Natural killer cell (primary cell): ENCODE results near the gene ADAMTS7. TPM values are rescaled to one million over a fixed set of nuclear protein-coding genes. Genes with fewer than 3 reads are reported as not detected.
"Not testable (repeated sequence)": the region's sequence is repeated elsewhere in the genome, so short reads cannot be mapped to it uniquely, and the experiment has no call there.

Source experiments
- ATAC-seq, 3 donors: fragments of 150-1000 bp in 2 of 3; fragments of 200-7000 bp in 1 of 3; cut with Tn5 transposase; 1 replicate in 1 of 3; 2 replicates in 2 of 3; pipeline ENCODE4 v1.10.0; 2021; ENCODE audit warnings: mild to moderate bottlenecking in 2 of 3, moderate library complexity in 2 of 3
- DNase-seq, 2 donors: peaks; one replicate each; pipeline versions ENCODE4 v3.0.0 to v3.0.0-alpha.2; 2013 to 2021; ENCODE audit warnings: mixed read lengths in 1 of 2
- H3K27ac ChIP-seq: one replicate; pipeline ENCODE4 v1.5.1; 2013; ENCODE audit warnings: mild to moderate bottlenecking, low read length
- H3K27me3 ChIP-seq: one replicate; pipeline ENCODE4 v1.6.1; 2013; ENCODE audit warnings: low read length; ENCODE audit not compliant: control insufficient read depth, insufficient read depth
- H3K36me3 ChIP-seq: one replicate; pipeline ENCODE4 v1.6.1; 2013; ENCODE audit warnings: low read length; ENCODE audit not compliant: control insufficient read depth, insufficient read depth
- H3K4me1 ChIP-seq: one replicate; pipeline ENCODE4 v1.6.1; 2013; ENCODE audit warnings: low read length; ENCODE audit not compliant: control insufficient read depth, insufficient read depth
- H3K4me3 ChIP-seq: one replicate; pipeline ENCODE4 v1.5.1; 2013; ENCODE audit warnings: low read length
- H3K9me3 ChIP-seq: one replicate; pipeline ENCODE4 v1.6.1; 2013; ENCODE audit warnings: low read length; ENCODE audit not compliant: control insufficient read depth, insufficient read depth
- H3K27ac Mint-ChIP-seq, 2 donors: one replicate each; pipeline ENCODE4 v1.8.0; 2022; ENCODE audit warnings: mild to moderate bottlenecking in 2 of 2, mixed read lengths in 2 of 2, moderate library complexity in 1 of 2
- H3K27me3 Mint-ChIP-seq, 2 donors: one replicate each; pipeline ENCODE4 v1.8.0; 2022; ENCODE audit warnings: low read depth in 2 of 2, mixed read lengths in 2 of 2
- H3K36me3 Mint-ChIP-seq: one replicate; pipeline ENCODE4 v1.8.0; 2022; ENCODE audit warnings: mixed read lengths
- H3K4me1 Mint-ChIP-seq, 2 donors: one replicate each; pipeline ENCODE4 v1.8.0; 2022; ENCODE audit warnings: mixed read lengths in 2 of 2
- H3K4me3 Mint-ChIP-seq: one replicate; pipeline ENCODE4 v1.8.0; 2022; ENCODE audit warnings: mild to moderate bottlenecking, moderate library complexity, mixed read lengths
- H3K9me3 Mint-ChIP-seq, 2 donors: one replicate each; pipeline ENCODE4 v1.8.0; 2022; ENCODE audit warnings: mixed read lengths in 2 of 2
- CTCF ChIP-seq: fragments of 200-600 bp; IDR thresholded peaks from one replicate; pipeline ENCODE4 v1.8.0; 2022; ENCODE audit warnings: antibody characterized with exemption
- WGBS: methylation state at CpG from one replicate; pipeline ENCODE4 v1.1.7; 2013; ENCODE audit warnings: missing lambda C conversion rate; ENCODE audit not compliant: insufficient coverage; 5-methylcytosine and 5-hydroxymethylcytosine counted together
- intact Hi-C: fragments of 100-400 bp; cut with micrococcal nuclease; formaldehyde crosslinking; loops from one replicate; pipeline ENCODE4 v1.14.2; 2022
- total RNA-seq, 4 donors: library from RNA; stranded (reverse); fragments of 120-200 nt in 1 of 4; gene quantifications; one replicate each; pipeline versions ENCODE4 v1.2.3 to v1.2.4, GENCODE V29; 2013 to 2022

Gene ADAMTS7
- total RNA-seq, 3 donors from 2014 or later (not counting 1 experiment from before 2014, with no cell fraction given) = 0.10 to 0.16 TPM; not detected in 1

- no peak for TF ChIP-seq CTCF
- Histone ChIP-seq H3K9me3 (no peaks in the 10 kb centered on the region), H3K27me3 (no peaks in the 10 kb centered on the region), H3K27ac (no peak overlapping the region), H3K4me3 (no peak overlapping the region), H3K4me1 (no peaks in the 10 kb centered on the region), H3K36me3 (no peaks in the 10 kb centered on the region)
- Mint-ChIP-seq H3K27ac (no peak overlapping the region), H3K9me3 (no peaks in the 10 kb centered on the region), H3K36me3 (no peaks in the 10 kb centered on the region), H3K4me3 (no peak overlapping the region), H3K27me3 (peaks cover 0 to 4% of the 10 kb centered on the region in 2 donors), H3K4me1 (no peaks in the 10 kb centered on the region)
- intact Hi-C loops = no loop called here
- DNase-seq = no peak
- 76% methylated on average over 7 of the region's 8 CpGs for WGBS
- ATAC-seq = no peak
Measured at GRCh38 chr15:78775472-78775871, 35.8 kb downstream of the ADAMTS7 start.

GRCh38 chr15:78774451-78774990, 36.7 kb downstream of the ADAMTS7 start:
- intact Hi-C loops, H3K4me1 ChIP-seq, DNase-seq, H3K4me3 Mint-ChIP-seq, H3K9me3 ChIP-seq, H3K36me3 ChIP-seq, H3K4me3 ChIP-seq, H3K4me1 Mint-ChIP-seq, H3K27me3 ChIP-seq, H3K9me3 Mint-ChIP-seq, H3K27ac ChIP-seq, H3K27me3 Mint-ChIP-seq, H3K36me3 Mint-ChIP-seq, H3K27ac Mint-ChIP-seq, ATAC-seq: not testable (repeated sequence)
- WGBS = 85% methylated on average over 14 of the region's 15 CpGs

- H3K4me3 Mint-ChIP-seq, H3K4me3 ChIP-seq, intact Hi-C loops, H3K36me3 Mint-ChIP-seq, H3K4me1 Mint-ChIP-seq, H3K4me1 ChIP-seq, H3K27ac Mint-ChIP-seq, H3K36me3 ChIP-seq, H3K9me3 ChIP-seq, H3K27ac ChIP-seq, H3K27me3 Mint-ChIP-seq, H3K9me3 Mint-ChIP-seq, DNase-seq, ATAC-seq, H3K27me3 ChIP-seq: not testable (repeated sequence)
- WGBS = 91% methylated on average over 25 of the region's 25 CpGs
Measured at GRCh38 chr15:78773765-78774450, 37.4 kb downstream of the ADAMTS7 start.

GRCh38 chr15:78772738-78773137, 38.5 kb downstream of the ADAMTS7 start:
- no peaks in the 10 kb centered on the region for H3K9me3 ChIP-seq
- no peaks in the 10 kb centered on the region for H3K4me1 ChIP-seq
- H3K27ac ChIP-seq = no peak overlapping the region
- no peak overlapping the region for H3K4me3 Mint-ChIP-seq
- no peaks in the 10 kb centered on the region for H3K4me1 Mint-ChIP-seq
- no peak overlapping the region for H3K27ac Mint-ChIP-seq
- H3K36me3 ChIP-seq = no peaks in the 10 kb centered on the region
- H3K27me3 Mint-ChIP-seq = no peaks in the 10 kb centered on the region
- no peaks in the 10 kb centered on the region for H3K9me3 Mint-ChIP-seq
- H3K36me3 Mint-ChIP-seq = no peaks in the 10 kb centered on the region
- no peak overlapping the region for H3K4me3 ChIP-seq
- ATAC-seq (no peak), DNase-seq (no peak)
- WGBS = 80% methylated on average over 4 of the region's 11 CpGs
- intact Hi-C loops = no loop called here
- TF ChIP-seq CTCF = no peak
- no peaks in the 10 kb centered on the region for H3K27me3 ChIP-seq

- H3K27ac Mint-ChIP-seq, DNase-seq, H3K36me3 ChIP-seq, H3K4me3 Mint-ChIP-seq, H3K27me3 Mint-ChIP-seq, H3K27me3 ChIP-seq, H3K4me1 Mint-ChIP-seq, H3K4me1 ChIP-seq, H3K27ac ChIP-seq, H3K9me3 Mint-ChIP-seq, ATAC-seq, intact Hi-C loops, H3K9me3 ChIP-seq, H3K4me3 ChIP-seq, H3K36me3 Mint-ChIP-seq: not testable (repeated sequence)
- WGBS = 94% methylated on average over 23 of the region's 23 CpGs
Measured at GRCh38 chr15:78771436-78772000, 39.7 kb downstream of the ADAMTS7 start.

GRCh38 chr15:78771020-78771419, 40.2 kb downstream of the ADAMTS7 start:
- H3K27me3 Mint-ChIP-seq, H3K4me1 Mint-ChIP-seq, H3K36me3 ChIP-seq, H3K27ac Mint-ChIP-seq, H3K9me3 Mint-ChIP-seq, DNase-seq, H3K27me3 ChIP-seq, ATAC-seq, H3K9me3 ChIP-seq, H3K27ac ChIP-seq, H3K4me1 ChIP-seq, H3K4me3 Mint-ChIP-seq, H3K36me3 Mint-ChIP-seq, H3K4me3 ChIP-seq, intact Hi-C loops: not testable (repeated sequence)
- WGBS = 89% methylated on average over 9 of the region's 9 CpGs
